Measurements from ENCODE around the gene QSOX1.
A peak's percentile ranks its signal among the peaks of the same experiment; 100 is the strongest.

The QSOX1 gene

GRCh38 chr1:180221462-180221861 lies 66.8 kb downstream of the QSOX1 start:
- peak; percentile 86 for DNase-seq (ENCODE audit: low read depth)
- no peak for TF ChIP-seq CTCF (conservative IDR thresholded peaks at IDR 0.05; ENCODE audit: low read length)
- no peak overlapping the region for H3K4me3 ChIP-seq (ENCODE audit: low read length)

- no peak for DNase-seq (ENCODE audit: low read depth)
- H3K4me3 ChIP-seq (ENCODE audit: low read length), result no peak overlapping the region
- TF ChIP-seq CTCF (conservative IDR thresholded peaks at IDR 0.05; ENCODE audit: low read length), result no peak
Observed at GRCh38 chr1:180224902-180225301, 70.2 kb downstream of the QSOX1 start.

GRCh38 chr1:180225403-180225802 lies 70.7 kb downstream of the QSOX1 start:
- no peak for DNase-seq (ENCODE audit: low read depth)
- H3K4me3 ChIP-seq (ENCODE audit: low read length), result no peak overlapping the region
- no peak for TF ChIP-seq CTCF (conservative IDR thresholded peaks at IDR 0.05; ENCODE audit: low read length)

- no peak for DNase-seq (ENCODE audit: low read depth)
- no peak for TF ChIP-seq CTCF (conservative IDR thresholded peaks at IDR 0.05; ENCODE audit: low read length)
Observed at GRCh38 chr1:180227861-180228647, 73.4 kb downstream of the QSOX1 start.

GRCh38 chr1:180228648-180229482 lies 74.2 kb downstream of the QSOX1 start:
- TF ChIP-seq CTCF (conservative IDR thresholded peaks at IDR 0.05; ENCODE audit: low read length), result no peak
- DNase-seq (ENCODE audit: low read depth), result no peak
- H3K4me3 ChIP-seq (ENCODE audit: low read length), result no peak overlapping the region

More at GRCh38 chr1:180227861-180228647, 73.4 kb downstream of the QSOX1 start:
- H3K4me3 ChIP-seq (ENCODE audit: low read length), result no peak overlapping the region

- no peak for TF ChIP-seq CTCF (conservative IDR thresholded peaks at IDR 0.05; ENCODE audit: low read length)
Observed at GRCh38 chr1:180229483-180230415, 75.1 kb downstream of the QSOX1 start, which contains the start of gene LHX4. Gene LHX4 (plus strand): TSS chr1:180230264. CDS start chr1:180230530, 266 bp downstream.

More at GRCh38 chr1:180229483-180230415, 75.1 kb downstream of the QSOX1 start, which contains the start of gene LHX4:
- DNase-seq (ENCODE audit: low read depth), result no peak
- peak within 1 kb of the TSS; percentile 51 for H3K4me3 ChIP-seq (ENCODE audit: low read length)

Data from AG10803 (cell line).